HEK293 (cell line): ENCODE results near the gene PSRC1.

Experiments used
- GLI2 ChIP-seq: fragments of 450-650 bp; formaldehyde crosslinking; IDR thresholded peaks from 2 replicates; pipeline ENCODE4; 2017; ENCODE audit warnings: missing biosample characterization, missing genetic modification characterization, low read depth, borderline replicate concordance
- GLIS1 ChIP-seq: fragments of 450-650 bp; formaldehyde crosslinking; IDR thresholded peaks from 2 replicates; pipeline ENCODE4 v1.5.1; 2016; ENCODE audit warnings: missing biosample characterization, missing genetic modification characterization
- KLF10 ChIP-seq: fragments of 450-650 bp; IDR thresholded peaks from 2 replicates; pipeline ENCODE4 v1.5.1; 2018; ENCODE audit warnings: missing biosample characterization, mild to moderate bottlenecking, missing genetic modification characterization
- OVOL3 ChIP-seq: fragments of 450-650 bp; formaldehyde crosslinking; IDR thresholded peaks from 2 replicates; pipeline ENCODE4 v1.5.1; 2016; ENCODE audit warnings: missing biosample characterization, missing genetic modification characterization
- REPIN1 ChIP-seq: fragments of 450-650 bp; formaldehyde crosslinking; IDR thresholded peaks from 2 replicates; pipeline ENCODE4 v1.5.1; 2017; ENCODE audit warnings: missing biosample characterization, missing genetic modification characterization, low read depth
- SP2 ChIP-seq: fragments of 450-650 bp; formaldehyde crosslinking; IDR thresholded peaks from 2 replicates; pipeline ENCODE4 v1.5.1; 2016; ENCODE audit warnings: missing biosample characterization, missing genetic modification characterization
- ZNF114 ChIP-seq: fragments of 450-650 bp; formaldehyde crosslinking; IDR thresholded peaks from 2 replicates; pipeline ENCODE4 v1.5.0; 2017; ENCODE audit warnings: missing biosample characterization, missing genetic modification characterization
- ZNF121 ChIP-seq: fragments of 450-650 bp; formaldehyde crosslinking; IDR thresholded peaks from 2 replicates; pipeline ENCODE4 v1.5.1; 2016; ENCODE audit warnings: missing biosample characterization, missing genetic modification characterization
- ZNF221 ChIP-seq: fragments of 450-650 bp; formaldehyde crosslinking; IDR thresholded peaks from 2 replicates; pipeline ENCODE4 v1.5.1; 2017; ENCODE audit warnings: missing biosample characterization, missing genetic modification characterization, borderline replicate concordance
- ZNF391 ChIP-seq: fragments of 450-650 bp; formaldehyde crosslinking; IDR thresholded peaks from 2 replicates; pipeline ENCODE4 v1.5.1; 2016; ENCODE audit warnings: low read depth, missing biosample characterization, missing genetic modification characterization, borderline replicate concordance
- ZNF416 ChIP-seq: fragments of 450-650 bp; formaldehyde crosslinking; IDR thresholded peaks from 2 replicates; pipeline ENCODE4 v1.5.1; 2016; ENCODE audit warnings: missing biosample characterization, missing genetic modification characterization
- ZNF48 ChIP-seq: fragments of 450-650 bp; formaldehyde crosslinking; IDR thresholded peaks from 2 replicates; pipeline ENCODE4 v1.5.1; 2016; ENCODE audit warnings: missing biosample characterization, missing genetic modification characterization
- ZNF510 ChIP-seq: fragments of 450-650 bp; formaldehyde crosslinking; IDR thresholded peaks from 2 replicates; pipeline ENCODE4 v1.5.1; 2018; ENCODE audit warnings: mild to moderate bottlenecking, missing genetic modification characterization, missing biosample characterization; ENCODE audit not compliant: insufficient replicate concordance
- ZNF544 ChIP-seq: fragments of 450-650 bp; formaldehyde crosslinking; IDR thresholded peaks from 2 replicates; pipeline ENCODE4 v1.5.0; 2017; ENCODE audit warnings: missing biosample characterization, missing genetic modification characterization
- ZNF555 ChIP-seq: fragments of 450-650 bp; formaldehyde crosslinking; conservative IDR thresholded peaks from 2 replicates; pipeline ENCODE4 v1.5.1; 2017; ENCODE audit warnings: missing biosample characterization, mild to moderate bottlenecking, missing genetic modification characterization, inconsistent platforms
- ZNF571 ChIP-seq: fragments of 450-650 bp; formaldehyde crosslinking; IDR thresholded peaks from 2 replicates; pipeline ENCODE4 v1.5.0; 2017; ENCODE audit warnings: missing biosample characterization, missing genetic modification characterization
- ZNF623 ChIP-seq: fragments of 450-650 bp; formaldehyde crosslinking; IDR thresholded peaks from 2 replicates; pipeline ENCODE4 v1.5.1; 2016; ENCODE audit warnings: missing biosample characterization, missing genetic modification characterization
- ZNF626 ChIP-seq: fragments of 450-650 bp; sonication (Bioruptor Pico); formaldehyde crosslinking; IDR thresholded peaks from 2 replicates; pipeline ENCODE4 v1.5.1; 2018; ENCODE audit warnings: missing biosample characterization, missing genetic modification characterization, inconsistent platforms
- ZNF629 ChIP-seq: fragments of 450-650 bp; formaldehyde crosslinking; IDR thresholded peaks from 2 replicates; pipeline ENCODE4 v1.5.1; 2017; ENCODE audit warnings: missing biosample characterization, missing genetic modification characterization
- ZNF654 ChIP-seq: fragments of 450-650 bp; formaldehyde crosslinking; IDR thresholded peaks from 2 replicates; pipeline ENCODE4 v1.5.1; 2016; ENCODE audit warnings: low read depth, missing biosample characterization, missing genetic modification characterization
- ZNF785 ChIP-seq: fragments of 450-650 bp; formaldehyde crosslinking; IDR thresholded peaks from 2 replicates; pipeline ENCODE4 v1.5.1; 2016; ENCODE audit warnings: missing biosample characterization, missing genetic modification characterization
- ZNF791 ChIP-seq: fragments of 450-650 bp; formaldehyde crosslinking; IDR thresholded peaks from 2 replicates; pipeline ENCODE4 v1.5.1; 2016; ENCODE audit warnings: missing biosample characterization, missing genetic modification characterization
- TF ChIP-seq, protein P1 (sequence below): fragments of 450-650 bp; formaldehyde crosslinking; IDR thresholded peaks from 2 replicates; pipeline ENCODE4 v1.5.1; 2016; ENCODE audit warnings: missing biosample characterization, missing genetic modification characterization
- TF ChIP-seq, protein P2 (sequence below): fragments of 450-650 bp; formaldehyde crosslinking; IDR thresholded peaks from 2 replicates; pipeline ENCODE4 v1.5.1; 2016; ENCODE audit warnings: missing biosample characterization, missing genetic modification characterization
- TF ChIP-seq, protein P3 (sequence below): IDR thresholded peaks from 2 replicates; pipeline ENCODE4 v1.6.1; 2011; ENCODE audit warnings: mild to moderate bottlenecking, low read depth, low read length, borderline replicate concordance
- TF ChIP-seq, protein P4 (sequence below): fragments of 450-650 bp; IDR thresholded peaks from 2 replicates; pipeline ENCODE4 v1.5.1; 2018; ENCODE audit warnings: missing biosample characterization, mild to moderate bottlenecking, missing genetic modification characterization
- TF ChIP-seq, protein P5 (sequence below): fragments of 450-650 bp; formaldehyde crosslinking; IDR thresholded peaks from 2 replicates; pipeline ENCODE4 v1.5.1; 2016; ENCODE audit warnings: missing biosample characterization, missing genetic modification characterization
- TF ChIP-seq, protein P6 (sequence below): fragments of 450-650 bp; formaldehyde crosslinking; IDR thresholded peaks from 2 replicates; pipeline ENCODE4 v1.5.1; 2017; ENCODE audit warnings: missing biosample characterization, missing genetic modification characterization

Gene PSRC1

DNA sequence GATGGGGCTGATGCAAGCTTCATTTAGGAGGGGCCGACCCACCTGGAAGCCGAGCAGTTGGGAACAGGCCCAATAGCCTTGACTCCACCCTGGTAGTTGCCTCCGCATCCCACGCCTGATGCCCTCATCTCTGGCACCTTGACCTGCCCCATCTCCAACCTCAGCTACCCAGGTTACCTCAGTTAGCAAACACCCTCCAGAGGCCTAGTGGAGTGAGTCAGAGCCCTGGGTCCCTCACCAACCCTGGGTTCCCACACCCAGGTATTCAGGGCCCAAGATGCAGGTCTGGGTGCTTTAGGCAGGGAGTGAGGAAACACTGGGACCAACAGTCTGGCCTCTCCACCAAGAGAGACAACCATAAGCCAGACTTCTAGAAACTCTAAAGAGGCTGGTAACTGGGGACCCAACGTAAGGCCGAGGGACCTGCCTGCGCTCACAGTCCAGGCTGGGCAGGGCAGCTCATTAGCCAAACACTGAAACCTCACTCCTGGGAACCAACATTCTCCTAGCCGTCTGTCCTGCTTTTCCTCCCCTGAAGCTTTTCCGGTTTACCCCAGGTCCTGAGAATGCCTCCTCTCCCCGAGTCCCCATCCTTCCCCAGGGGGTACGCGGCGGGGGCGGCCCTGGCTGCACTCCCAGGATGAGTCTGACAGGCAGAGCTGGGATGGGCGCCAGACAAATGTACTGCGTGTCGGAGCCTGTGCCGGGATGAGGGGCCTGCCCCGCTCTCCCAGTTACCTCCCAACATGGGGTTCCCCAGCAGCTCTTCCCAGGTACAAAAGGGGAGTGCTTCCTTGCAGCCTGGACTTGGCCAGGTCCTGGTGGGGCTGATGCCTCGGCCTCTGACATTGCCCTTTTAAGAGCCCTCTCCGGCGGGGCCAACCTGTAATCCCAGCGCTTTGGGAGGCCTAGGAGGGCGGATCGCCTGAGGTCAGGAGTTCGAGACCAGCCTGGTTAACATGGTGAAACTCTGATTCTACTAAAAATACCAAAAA, 42.5 kb downstream of the PSRC1 start (continued):
- TF ChIP-seq, protein P1, sequence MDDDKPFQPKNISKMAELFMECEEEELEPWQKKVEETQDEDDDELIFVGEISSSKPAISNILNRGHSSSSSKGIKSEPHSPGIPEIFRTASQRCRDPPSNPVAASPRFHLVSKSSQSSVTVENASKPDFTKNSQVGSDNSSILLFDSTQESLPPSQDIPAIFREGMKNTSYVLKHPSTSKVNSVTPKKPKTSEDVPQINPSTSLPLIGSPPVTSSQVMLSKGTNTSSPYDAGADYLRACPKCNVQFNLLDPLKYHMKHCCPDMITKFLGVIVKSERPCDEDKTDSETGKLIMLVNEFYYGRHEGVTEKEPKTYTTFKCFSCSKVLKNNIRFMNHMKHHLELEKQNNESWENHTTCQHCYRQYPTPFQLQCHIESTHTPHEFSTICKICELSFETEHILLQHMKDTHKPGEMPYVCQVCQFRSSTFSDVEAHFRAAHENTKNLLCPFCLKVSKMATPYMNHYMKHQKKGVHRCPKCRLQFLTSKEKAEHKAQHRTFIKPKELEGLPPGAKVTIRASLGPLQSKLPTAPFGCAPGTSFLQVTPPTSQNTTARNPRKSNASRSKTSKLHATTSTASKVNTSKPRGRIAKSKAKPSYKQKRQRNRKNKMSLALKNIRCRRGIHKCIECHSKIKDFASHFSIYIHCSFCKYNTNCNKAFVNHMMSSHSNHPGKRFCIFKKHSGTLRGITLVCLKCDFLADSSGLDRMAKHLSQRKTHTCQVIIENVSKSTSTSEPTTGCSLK (tag by site-specific recombination) = no peak
- TF ChIP-seq ZNF654 (tag by site-specific recombination) (no peak), ZNF121 (tag by site-specific recombination) (no peak), ZNF114 (no peak), OVOL3 (tag by site-specific recombination) (no peak), ZNF544 (tag by site-specific recombination) (no peak), ZNF629 (tag by site-specific recombination) (no peak), ZNF571 (tag by site-specific recombination) (no peak), REPIN1 (tag by site-specific recombination) (no peak), ZNF391 (tag by site-specific recombination) (no peak), ZNF791 (no peak), ZNF623 (tag by site-specific recombination) (no peak), ZNF48 (tag by site-specific recombination) (no peak), KLF10 (tag by site-specific recombination) (no peak), SP2 (tag by site-specific recombination) (no peak; the same call in 1 of the 2 replicates), GLI2 (tag by site-specific recombination) (no peak), ZNF416 (tag by site-specific recombination) (no peak), ZNF221 (tag by site-specific recombination) (no peak), ZNF785 (tag by site-specific recombination) (no peak), ZNF555 (tag by site-specific recombination) (no peak), GLIS1 (peak; percentile 96), ZNF510 (tag by site-specific recombination) (no peak), ZNF626 (no peak)
- TF ChIP-seq, protein P2, sequence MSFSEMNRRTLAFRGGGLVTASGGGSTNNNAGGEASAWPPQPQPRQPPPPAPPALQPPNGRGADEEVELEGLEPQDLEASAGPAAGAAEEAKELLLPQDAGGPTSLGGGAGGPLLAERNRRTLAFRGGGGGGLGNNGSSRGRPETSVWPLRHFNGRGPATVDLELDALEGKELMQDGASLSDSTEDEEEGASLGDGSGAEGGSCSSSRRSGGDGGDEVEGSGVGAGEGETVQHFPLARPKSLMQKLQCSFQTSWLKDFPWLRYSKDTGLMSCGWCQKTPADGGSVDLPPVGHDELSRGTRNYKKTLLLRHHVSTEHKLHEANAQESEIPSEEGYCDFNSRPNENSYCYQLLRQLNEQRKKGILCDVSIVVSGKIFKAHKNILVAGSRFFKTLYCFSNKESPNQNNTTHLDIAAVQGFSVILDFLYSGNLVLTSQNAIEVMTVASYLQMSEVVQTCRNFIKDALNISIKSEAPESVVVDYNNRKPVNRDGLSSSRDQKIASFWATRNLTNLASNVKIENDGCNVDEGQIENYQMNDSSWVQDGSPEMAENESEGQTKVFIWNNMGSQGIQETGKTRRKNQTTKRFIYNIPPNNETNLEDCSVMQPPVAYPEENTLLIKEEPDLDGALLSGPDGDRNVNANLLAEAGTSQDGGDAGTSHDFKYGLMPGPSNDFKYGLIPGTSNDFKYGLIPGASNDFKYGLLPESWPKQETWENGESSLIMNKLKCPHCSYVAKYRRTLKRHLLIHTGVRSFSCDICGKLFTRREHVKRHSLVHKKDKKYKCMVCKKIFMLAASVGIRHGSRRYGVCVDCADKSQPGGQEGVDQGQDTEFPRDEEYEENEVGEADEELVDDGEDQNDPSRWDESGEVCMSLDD (tag by site-specific recombination) = peak; percentile 55; the same call in 1 of the 2 replicates
- TF ChIP-seq, protein P3, sequence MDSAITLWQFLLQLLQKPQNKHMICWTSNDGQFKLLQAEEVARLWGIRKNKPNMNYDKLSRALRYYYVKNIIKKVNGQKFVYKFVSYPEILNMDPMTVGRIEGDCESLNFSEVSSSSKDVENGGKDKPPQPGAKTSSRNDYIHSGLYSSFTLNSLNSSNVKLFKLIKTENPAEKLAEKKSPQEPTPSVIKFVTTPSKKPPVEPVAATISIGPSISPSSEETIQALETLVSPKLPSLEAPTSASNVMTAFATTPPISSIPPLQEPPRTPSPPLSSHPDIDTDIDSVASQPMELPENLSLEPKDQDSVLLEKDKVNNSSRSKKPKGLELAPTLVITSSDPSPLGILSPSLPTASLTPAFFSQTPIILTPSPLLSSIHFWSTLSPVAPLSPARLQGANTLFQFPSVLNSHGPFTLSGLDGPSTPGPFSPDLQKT = no peak
- TF ChIP-seq, protein P4, sequence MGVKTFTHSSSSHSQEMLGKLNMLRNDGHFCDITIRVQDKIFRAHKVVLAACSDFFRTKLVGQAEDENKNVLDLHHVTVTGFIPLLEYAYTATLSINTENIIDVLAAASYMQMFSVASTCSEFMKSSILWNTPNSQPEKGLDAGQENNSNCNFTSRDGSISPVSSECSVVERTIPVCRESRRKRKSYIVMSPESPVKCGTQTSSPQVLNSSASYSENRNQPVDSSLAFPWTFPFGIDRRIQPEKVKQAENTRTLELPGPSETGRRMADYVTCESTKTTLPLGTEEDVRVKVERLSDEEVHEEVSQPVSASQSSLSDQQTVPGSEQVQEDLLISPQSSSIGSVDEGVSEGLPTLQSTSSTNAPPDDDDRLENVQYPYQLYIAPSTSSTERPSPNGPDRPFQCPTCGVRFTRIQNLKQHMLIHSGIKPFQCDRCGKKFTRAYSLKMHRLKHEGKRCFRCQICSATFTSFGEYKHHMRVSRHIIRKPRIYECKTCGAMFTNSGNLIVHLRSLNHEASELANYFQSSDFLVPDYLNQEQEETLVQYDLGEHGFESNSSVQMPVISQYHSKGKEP = no peak
- TF ChIP-seq, protein P5, sequence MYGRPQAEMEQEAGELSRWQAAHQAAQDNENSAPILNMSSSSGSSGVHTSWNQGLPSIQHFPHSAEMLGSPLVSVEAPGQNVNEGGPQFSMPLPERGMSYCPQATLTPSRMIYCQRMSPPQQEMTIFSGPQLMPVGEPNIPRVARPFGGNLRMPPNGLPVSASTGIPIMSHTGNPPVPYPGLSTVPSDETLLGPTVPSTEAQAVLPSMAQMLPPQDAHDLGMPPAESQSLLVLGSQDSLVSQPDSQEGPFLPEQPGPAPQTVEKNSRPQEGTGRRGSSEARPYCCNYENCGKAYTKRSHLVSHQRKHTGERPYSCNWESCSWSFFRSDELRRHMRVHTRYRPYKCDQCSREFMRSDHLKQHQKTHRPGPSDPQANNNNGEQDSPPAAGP (tag by site-specific recombination) = peak; percentile 10; the same call in 1 of the 2 replicates
- TF ChIP-seq, protein P6, sequence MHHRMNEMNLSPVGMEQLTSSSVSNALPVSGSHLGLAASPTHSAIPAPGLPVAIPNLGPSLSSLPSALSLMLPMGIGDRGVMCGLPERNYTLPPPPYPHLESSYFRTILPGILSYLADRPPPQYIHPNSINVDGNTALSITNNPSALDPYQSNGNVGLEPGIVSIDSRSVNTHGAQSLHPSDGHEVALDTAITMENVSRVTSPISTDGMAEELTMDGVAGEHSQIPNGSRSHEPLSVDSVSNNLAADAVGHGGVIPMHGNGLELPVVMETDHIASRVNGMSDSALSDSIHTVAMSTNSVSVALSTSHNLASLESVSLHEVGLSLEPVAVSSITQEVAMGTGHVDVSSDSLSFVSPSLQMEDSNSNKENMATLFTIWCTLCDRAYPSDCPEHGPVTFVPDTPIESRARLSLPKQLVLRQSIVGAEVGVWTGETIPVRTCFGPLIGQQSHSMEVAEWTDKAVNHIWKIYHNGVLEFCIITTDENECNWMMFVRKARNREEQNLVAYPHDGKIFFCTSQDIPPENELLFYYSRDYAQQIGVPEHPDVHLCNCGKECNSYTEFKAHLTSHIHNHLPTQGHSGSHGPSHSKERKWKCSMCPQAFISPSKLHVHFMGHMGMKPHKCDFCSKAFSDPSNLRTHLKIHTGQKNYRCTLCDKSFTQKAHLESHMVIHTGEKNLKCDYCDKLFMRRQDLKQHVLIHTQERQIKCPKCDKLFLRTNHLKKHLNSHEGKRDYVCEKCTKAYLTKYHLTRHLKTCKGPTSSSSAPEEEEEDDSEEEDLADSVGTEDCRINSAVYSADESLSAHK = no peak
